ENCODE results near the gene GBE1.
A peak's percentile ranks its signal among the peaks of the same experiment; 100 is the strongest.

Gene GBE1

GRCh38 chr3:81695302-81695701, 66.1 kb downstream of the GBE1 start:
- in situ Hi-C loops (cut with HindIII; ENCODE audit: low sequenced_read_pairs) = no loop called here
- TF ChIP-seq CTCF (IDR thresholded peaks at IDR 0.05; ENCODE audit: low read depth, low read length) = no peak
- no peak for DNase-seq (ENCODE audit: low read depth, low spot score)
- H3K4me3 ChIP-seq (ENCODE audit: low read depth, low read length) = no peak overlapping the region

GRCh38 chr3:81694662-81695061, 66.8 kb downstream of the GBE1 start:
- no peak overlapping the region for H3K4me3 ChIP-seq (ENCODE audit: low read depth, low read length)
- in situ Hi-C loops (cut with HindIII; ENCODE audit: low sequenced_read_pairs) = no loop called here
- DNase-seq (ENCODE audit: low read depth, low spot score) = no peak
- TF ChIP-seq CTCF (IDR thresholded peaks at IDR 0.05; ENCODE audit: low read depth, low read length) = no peak

GRCh38 chr3:81692766-81693165, 68.7 kb downstream of the GBE1 start:
- no peak for DNase-seq (ENCODE audit: low read depth, low spot score)
- H3K4me3 ChIP-seq (ENCODE audit: low read depth, low read length) = no peak overlapping the region
- in situ Hi-C loops (cut with HindIII; ENCODE audit: low sequenced_read_pairs) = no loop called here
- TF ChIP-seq CTCF (IDR thresholded peaks at IDR 0.05; ENCODE audit: low read depth, low read length) = no peak

GRCh38 chr3:81689617-81690016, 71.8 kb downstream of the GBE1 start:
- no peak for TF ChIP-seq CTCF (IDR thresholded peaks at IDR 0.05; ENCODE audit: low read depth, low read length)
- H3K4me3 ChIP-seq (ENCODE audit: low read depth, low read length) = no peak overlapping the region
- no peak for DNase-seq (ENCODE audit: low read depth, low spot score)

GRCh38 chr3:81684751-81685395, 76.6 kb downstream of the GBE1 start:
- peak; percentile 9 for DNase-seq (ENCODE audit: low read depth, low spot score)
- in situ Hi-C loops (cut with HindIII; ENCODE audit: low sequenced_read_pairs) = no loop called here
- no peak overlapping the region for H3K4me3 ChIP-seq (ENCODE audit: low read depth, low read length)
- no peak for TF ChIP-seq CTCF (IDR thresholded peaks at IDR 0.05; ENCODE audit: low read depth, low read length)

More at GRCh38 chr3:81689617-81690016, 71.8 kb downstream of the GBE1 start:
- in situ Hi-C loops (cut with HindIII; ENCODE audit: low sequenced_read_pairs) = no loop called here

GRCh38 chr3:81676706-81677456, 84.6 kb downstream of the GBE1 start:
- no peak for TF ChIP-seq CTCF (IDR thresholded peaks at IDR 0.05; ENCODE audit: low read depth, low read length)
- in situ Hi-C loops (cut with HindIII; ENCODE audit: low sequenced_read_pairs) = no loop called here
- no peak overlapping the region for H3K4me3 ChIP-seq (ENCODE audit: low read depth, low read length)
- DNase-seq (ENCODE audit: low read depth, low spot score) = no peak
